Measurements from ENCODE around the gene PSTPIP2.

PSTPIP2 gene

GRCh38 chr18:46079336-46079735, 7.3 kb upstream of the PSTPIP2 start:
- Mint-ChIP-seq H3K4me1 (no peaks in the 10 kb centered on the region), H3K9me3 (no peaks in the 10 kb centered on the region), H3K36me3 (peaks cover 73% of the 10 kb centered on the region), H3K27ac (no peak overlapping the region), H3K4me3 (no peak overlapping the region)
- DNase-seq (ENCODE audit: low spot score in 2 of 2) (no peak), ATAC-seq (no peak)

GRCh38 chr18:46073474-46074331, 1.6 kb upstream of the PSTPIP2 start:
- no peaks in the 10 kb centered on the region for H3K9me3 Mint-ChIP-seq
- peak; percentile 66 to 80 for DNase-seq (ENCODE audit: low spot score in 2 of 2)
- H3K27ac Mint-ChIP-seq = no peak overlapping the region
- H3K36me3 Mint-ChIP-seq = peaks cover 17% of the 10 kb centered on the region
- peaks cover 45% of the 10 kb centered on the region for H3K4me1 Mint-ChIP-seq
- peak; percentile 60 for ATAC-seq
- no peak overlapping the region for H3K4me3 Mint-ChIP-seq

- peaks cover 48% of the 10 kb centered on the region for H3K4me1 Mint-ChIP-seq
- H3K9me3 Mint-ChIP-seq = no peaks in the 10 kb centered on the region
- no peak overlapping the region for H3K27ac Mint-ChIP-seq
- peak overlapping the region; percentile 60 for H3K4me3 Mint-ChIP-seq
- DNase-seq (ENCODE audit: low spot score in 2 of 2) (no peak), ATAC-seq (no peak)
- H3K36me3 Mint-ChIP-seq = peaks cover 9% of the 10 kb centered on the region
These were observed 899 bp upstream of the PSTPIP2 start for GRCh38 chr18:46072959-46073358.

GRCh38 chr18:46072376-46072867, 362 bp upstream of the PSTPIP2 start:
- Mint-ChIP-seq H3K36me3 (peaks cover 7% of the 10 kb centered on the region), H3K4me1 (peaks cover 48% of the 10 kb centered on the region), H3K9me3 (no peaks in the 10 kb centered on the region), H3K27ac (peak overlapping the region; percentile 20), H3K4me3 (peak overlapping the region; percentile 60)
- no peak for ATAC-seq
- no peak for DNase-seq (ENCODE audit: low spot score in 2 of 2)

- peak overlapping the region; percentile 20 for H3K27ac Mint-ChIP-seq
- no peaks in the 10 kb centered on the region for H3K9me3 Mint-ChIP-seq
- no peaks in the 10 kb centered on the region for H3K36me3 Mint-ChIP-seq
- ATAC-seq = peak; percentile 44
- DNase-seq (ENCODE audit: low spot score in 2 of 2) = peak in 1 of 2 donors; percentile 61
- peak overlapping the region; percentile 60 for H3K4me3 Mint-ChIP-seq
- peaks cover 48% of the 10 kb centered on the region for H3K4me1 Mint-ChIP-seq
These were observed 1.0 kb downstream of the PSTPIP2 start for GRCh38 chr18:46070815-46071652.

GRCh38 chr18:46070232-46070631, 1.8 kb downstream of the PSTPIP2 start:
- Mint-ChIP-seq H3K27ac (peak overlapping the region; percentile 20), H3K9me3 (no peaks in the 10 kb centered on the region), H3K4me3 (peak overlapping the region; percentile 60)

GRCh38 chr18:46069524-46069923, 2.5 kb downstream of the PSTPIP2 start:
- Mint-ChIP-seq H3K9me3 (no peaks in the 10 kb centered on the region), H3K4me1 (peaks cover 48% of the 10 kb centered on the region), H3K27ac (peak overlapping the region; percentile 20), H3K36me3 (no peaks in the 10 kb centered on the region), H3K4me3 (peak overlapping the region; percentile 60)
- DNase-seq (ENCODE audit: low spot score in 2 of 2) = no peak
- ATAC-seq = peak; percentile 37

More at GRCh38 chr18:46070232-46070631, 1.8 kb downstream of the PSTPIP2 start:
- peaks cover 48% of the 10 kb centered on the region for H3K4me1 Mint-ChIP-seq
- no peaks in the 10 kb centered on the region for H3K36me3 Mint-ChIP-seq
- DNase-seq (ENCODE audit: low spot score in 2 of 2) = no peak
- no peak for ATAC-seq

- Mint-ChIP-seq H3K36me3 (no peaks in the 10 kb centered on the region), H3K4me3 (peak overlapping the region; percentile 60), H3K27ac (peak overlapping the region; percentile 20), H3K9me3 (no peaks in the 10 kb centered on the region), H3K4me1 (peaks cover 45% of the 10 kb centered on the region)
- ATAC-seq (no peak), DNase-seq (ENCODE audit: low spot score in 2 of 2) (no peak)
These were observed 3.3 kb downstream of the PSTPIP2 start for GRCh38 chr18:46068763-46069162.

GRCh38 chr18:46067438-46068007, 4.5 kb downstream of the PSTPIP2 start:
- Mint-ChIP-seq H3K27ac (no peak overlapping the region), H3K4me1 (peaks cover 32% of the 10 kb centered on the region), H3K36me3 (no peaks in the 10 kb centered on the region), H3K9me3 (no peaks in the 10 kb centered on the region), H3K4me3 (no peak overlapping the region)
- no peak for ATAC-seq
- DNase-seq (ENCODE audit: low spot score in 2 of 2) = no peak

- DNase-seq (ENCODE audit: low spot score in 2 of 2) (no peak), ATAC-seq (no peak)
- Mint-ChIP-seq H3K4me3 (no peak overlapping the region), H3K9me3 (no peaks in the 10 kb centered on the region), H3K27ac (no peak overlapping the region), H3K4me1 (peaks cover 15% of the 10 kb centered on the region), H3K36me3 (no peaks in the 10 kb centered on the region)
These were observed 9.3 kb downstream of the PSTPIP2 start for GRCh38 chr18:46062781-46063180.

GRCh38 chr18:46061796-46062195, 10.3 kb downstream of the PSTPIP2 start:
- Mint-ChIP-seq H3K4me3 (no peak overlapping the region), H3K27ac (no peak overlapping the region), H3K4me1 (peaks cover 15% of the 10 kb centered on the region), H3K9me3 (no peaks in the 10 kb centered on the region), H3K36me3 (no peaks in the 10 kb centered on the region)
- ATAC-seq (no peak), DNase-seq (ENCODE audit: low spot score in 2 of 2) (no peak)

- no peak overlapping the region for H3K27ac Mint-ChIP-seq
- no peaks in the 10 kb centered on the region for H3K36me3 Mint-ChIP-seq
- DNase-seq (ENCODE audit: low spot score in 2 of 2) (no peak), ATAC-seq (no peak)
- H3K4me3 Mint-ChIP-seq = no peak overlapping the region
- H3K9me3 Mint-ChIP-seq = no peaks in the 10 kb centered on the region
- H3K4me1 Mint-ChIP-seq = peaks cover 16% of the 10 kb centered on the region
These were observed 10.7 kb downstream of the PSTPIP2 start for GRCh38 chr18:46061387-46061786.

- peaks cover 26% of the 10 kb centered on the region for H3K4me1 Mint-ChIP-seq
- no peaks in the 10 kb centered on the region for H3K36me3 Mint-ChIP-seq
- ATAC-seq (no peak), DNase-seq (ENCODE audit: low spot score in 2 of 2) (no peak)
- no peak overlapping the region for H3K27ac Mint-ChIP-seq
- H3K4me3 Mint-ChIP-seq = no peak overlapping the region
- H3K9me3 Mint-ChIP-seq = no peaks in the 10 kb centered on the region
These were observed 11.7 kb downstream of the PSTPIP2 start for GRCh38 chr18:46060359-46060841.

- Mint-ChIP-seq H3K27ac (peak overlapping the region; percentile 36), H3K4me1 (peaks cover 50% of the 10 kb centered on the region), H3K36me3 (no peaks in the 10 kb centered on the region), H3K9me3 (no peaks in the 10 kb centered on the region), H3K4me3 (peak overlapping the region; percentile 51)
- no peak for DNase-seq (ENCODE audit: low spot score in 2 of 2)
- ATAC-seq = no peak
These were observed 16.2 kb downstream of the PSTPIP2 start for GRCh38 chr18:46055838-46056230.

All from stimulated activated effector memory CD8-positive, alpha-beta T cell treated with anti-CD3 and anti-CD28 coated beads, Interleukin-12 subunit alpha, Interleukin-12 subunit beta, amount 100 ng/mL, for 72 hours (primary cell).